Measurements from ENCODE around the gene ACTG1.

GRCh38 chr17:81477173-81477572, 35.4 kb downstream of the ACTG1 start:
- TF ChIP-seq, protein P1, sequence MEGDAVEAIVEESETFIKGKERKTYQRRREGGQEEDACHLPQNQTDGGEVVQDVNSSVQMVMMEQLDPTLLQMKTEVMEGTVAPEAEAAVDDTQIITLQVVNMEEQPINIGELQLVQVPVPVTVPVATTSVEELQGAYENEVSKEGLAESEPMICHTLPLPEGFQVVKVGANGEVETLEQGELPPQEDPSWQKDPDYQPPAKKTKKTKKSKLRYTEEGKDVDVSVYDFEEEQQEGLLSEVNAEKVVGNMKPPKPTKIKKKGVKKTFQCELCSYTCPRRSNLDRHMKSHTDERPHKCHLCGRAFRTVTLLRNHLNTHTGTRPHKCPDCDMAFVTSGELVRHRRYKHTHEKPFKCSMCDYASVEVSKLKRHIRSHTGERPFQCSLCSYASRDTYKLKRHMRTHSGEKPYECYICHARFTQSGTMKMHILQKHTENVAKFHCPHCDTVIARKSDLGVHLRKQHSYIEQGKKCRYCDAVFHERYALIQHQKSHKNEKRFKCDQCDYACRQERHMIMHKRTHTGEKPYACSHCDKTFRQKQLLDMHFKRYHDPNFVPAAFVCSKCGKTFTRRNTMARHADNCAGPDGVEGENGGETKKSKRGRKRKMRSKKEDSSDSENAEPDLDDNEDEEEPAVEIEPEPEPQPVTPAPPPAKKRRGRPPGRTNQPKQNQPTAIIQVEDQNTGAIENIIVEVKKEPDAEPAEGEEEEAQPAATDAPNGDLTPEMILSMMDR (IDR thresholded peaks at IDR 0.05): no peak
- no peak for TF ChIP-seq POLR2A (IDR thresholded peaks at IDR 0.05)
- no peak for TF ChIP-seq POLR2AphosphoS5 (IDR thresholded peaks at IDR 0.05)
- no peak for TF ChIP-seq EP300 (IDR thresholded peaks at IDR 0.05)
